Activated CD8-positive, alpha-beta memory T cell treated with anti-CD3 and anti-CD28 coated beads, Interleukin-2, amount 50 U/mL, for 24 hours (primary cell): ENCODE results near the gene AXIN2.
"Not testable (repeated sequence)": the region's sequence is repeated elsewhere in the genome, so short reads cannot be mapped to it uniquely, and the experiment has no call there.

Experiments used
- DNase-seq: peaks from one replicate; pipeline ENCODE4 v3.0.0-alpha.2; 2020; ENCODE audit errors: extremely low read depth

The AXIN2 gene

DNA sequence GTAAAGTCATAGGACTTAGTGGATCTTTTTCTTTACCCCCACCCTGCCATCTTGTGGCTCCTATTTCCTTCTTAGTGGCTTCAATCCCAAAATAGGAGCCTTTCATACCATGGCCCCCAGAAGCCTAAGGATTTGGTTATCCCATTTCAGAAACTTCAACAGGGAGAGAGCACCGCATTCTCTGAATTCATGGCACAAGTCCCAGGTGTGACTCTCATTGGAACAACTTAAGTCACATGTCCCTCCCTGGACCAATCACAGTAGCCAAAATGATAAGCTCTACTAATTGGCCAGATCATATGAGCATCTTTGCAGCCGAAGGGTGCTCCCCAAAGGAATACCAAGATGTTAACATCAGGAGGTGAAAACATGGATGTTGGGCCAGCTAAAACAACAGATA lies 43.2 kb downstream of the AXIN2 start:
- DNase-seq: no peak

- no peak for DNase-seq
These were observed 45.2 kb downstream of the AXIN2 start for GRCh38 chr17:65515959-65516948.

GRCh38 chr17:65515512-65515911 lies 45.9 kb downstream of the AXIN2 start:
- no peak for DNase-seq

DNA sequence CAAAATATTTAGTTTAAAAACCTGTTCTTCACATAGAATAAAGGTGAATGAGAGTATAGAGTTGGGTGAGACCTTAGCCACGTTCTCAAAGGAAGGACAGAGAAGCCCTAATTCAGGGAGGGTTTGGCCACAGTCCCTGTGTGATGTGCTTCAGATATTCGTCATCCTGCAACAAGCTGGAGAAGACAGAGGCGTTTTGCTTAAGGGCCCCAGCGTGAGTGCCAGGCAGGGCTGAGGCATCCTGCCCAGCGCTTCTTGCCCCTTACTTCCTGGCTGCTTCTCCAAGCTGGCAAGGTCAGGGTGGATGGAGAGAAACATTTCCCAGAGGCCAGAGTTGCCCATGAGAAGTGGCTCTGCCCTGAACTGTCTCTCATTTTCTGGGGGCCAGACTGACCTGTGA lies 46.9 kb downstream of the AXIN2 start:
- no peak for DNase-seq

DNA sequence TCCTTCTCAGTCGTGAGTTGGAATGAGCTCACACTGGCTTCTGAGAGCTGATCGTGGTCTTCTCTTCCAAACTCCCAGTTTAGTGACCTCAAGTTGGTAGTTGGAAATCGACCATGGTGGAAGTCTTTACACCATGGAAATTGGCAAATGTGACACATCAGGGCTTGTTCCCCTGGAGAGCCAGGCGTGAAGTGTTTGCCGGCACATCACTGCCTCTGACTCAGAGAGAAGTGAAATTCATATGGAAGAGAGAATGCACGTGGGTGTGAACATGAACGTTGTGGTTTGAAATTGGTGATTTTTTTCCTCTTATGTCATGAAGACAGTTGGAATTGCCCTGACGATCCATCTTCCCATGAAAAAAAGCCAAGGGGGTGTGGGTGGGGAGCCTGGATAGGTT lies 47.4 kb downstream of the AXIN2 start:
- DNase-seq: no peak

DNA sequence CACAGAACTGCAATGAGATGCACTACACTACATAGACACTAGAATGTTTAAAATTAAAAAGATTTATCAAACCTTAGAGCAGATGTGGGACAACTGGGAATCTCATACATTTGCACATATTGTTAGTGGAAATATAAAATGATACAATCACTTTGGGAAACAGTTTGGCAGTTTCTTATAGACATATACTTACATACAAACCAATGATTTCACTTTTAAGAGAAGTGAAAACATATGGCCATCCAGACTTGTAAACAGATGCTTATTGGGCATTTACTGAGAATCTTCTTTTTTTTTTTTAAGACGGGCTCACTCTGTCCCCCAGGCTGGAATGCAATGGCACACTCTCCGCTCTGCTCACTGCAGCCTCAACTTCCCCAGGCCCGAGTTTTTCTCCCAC lies 50.1 kb downstream of the AXIN2 start:
- no peak for DNase-seq

GRCh38 chr17:65509032-65509431 lies 52.4 kb downstream of the AXIN2 start:
- DNase-seq: no peak

GRCh38 chr17:65504673-65505072 lies 56.8 kb downstream of the AXIN2 start:
- not testable (repeated sequence) for DNase-seq

DNA sequence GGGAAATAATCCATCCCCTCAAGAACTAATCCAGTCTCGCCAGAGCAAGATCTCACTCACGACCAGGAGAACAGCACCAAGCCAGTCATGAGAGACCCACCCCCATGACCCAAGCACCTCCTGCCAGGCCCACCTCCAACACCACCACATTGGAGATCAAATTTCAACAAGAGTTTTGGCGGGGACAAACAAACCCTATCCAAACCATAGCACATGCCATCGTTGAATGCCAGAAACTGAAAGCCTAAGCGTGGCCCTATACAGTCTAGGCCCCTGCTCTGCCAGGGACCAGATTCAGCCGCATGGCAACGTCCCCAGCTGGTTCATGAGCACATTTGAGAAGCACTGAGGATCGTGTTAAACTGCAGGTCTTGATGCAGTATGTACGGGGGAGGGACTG lies 57.3 kb downstream of the AXIN2 start:
- no peak for DNase-seq

DNA sequence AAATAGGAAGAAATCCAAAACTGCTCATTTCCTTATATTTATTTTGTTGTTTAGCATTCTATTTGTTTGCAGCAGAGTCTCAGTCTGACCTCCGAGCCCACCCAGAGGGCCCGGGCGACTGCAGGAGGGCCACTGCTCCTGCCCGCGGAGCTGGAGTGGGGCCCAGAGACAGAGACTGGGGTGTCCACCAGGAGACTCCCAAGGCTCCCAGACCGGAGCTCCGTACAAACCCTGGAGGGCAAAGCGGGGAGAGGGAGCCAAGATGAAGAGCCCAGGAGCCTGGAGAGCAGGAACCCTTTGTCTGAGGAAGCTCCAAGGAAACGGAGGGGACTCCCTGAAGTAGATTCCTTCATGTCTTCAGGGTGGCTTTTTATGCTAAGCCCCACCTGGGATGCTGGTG lies 57.9 kb downstream of the AXIN2 start:
- no peak for DNase-seq

DNA sequence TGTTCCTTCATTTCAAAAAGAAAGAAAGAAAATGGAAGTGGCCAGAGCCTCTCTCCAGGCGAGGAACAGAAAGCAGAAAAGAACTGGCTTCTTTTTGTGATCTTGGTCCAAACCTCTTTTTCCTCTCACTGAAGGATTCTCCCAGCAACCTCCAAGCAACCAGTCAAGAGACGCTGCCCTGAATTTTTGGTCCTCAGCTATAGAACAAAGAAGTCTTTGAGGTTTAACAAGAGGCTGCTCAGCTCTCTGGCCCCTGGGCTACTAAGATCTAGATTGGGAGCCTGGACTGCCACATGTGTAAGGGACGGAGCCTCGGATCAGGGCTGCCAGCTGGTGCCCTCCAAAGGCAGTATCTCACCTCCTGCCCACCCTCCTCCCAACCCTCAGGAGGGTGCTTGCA lies 62.6 kb downstream of the AXIN2 start:
- DNase-seq: no peak

- DNase-seq: no peak
These were observed 64.6 kb downstream of the AXIN2 start for GRCh38 chr17:65496801-65497200.

- no peak for DNase-seq
These were observed 66.1 kb downstream of the AXIN2 start for GRCh38 chr17:65495122-65496055.

- DNase-seq: no peak
These were observed 71.9 kb downstream of the AXIN2 start for GRCh38 chr17:65489413-65490155.

GRCh38 chr17:65488665-65489064 lies 72.8 kb downstream of the AXIN2 start:
- DNase-seq: no peak

DNA sequence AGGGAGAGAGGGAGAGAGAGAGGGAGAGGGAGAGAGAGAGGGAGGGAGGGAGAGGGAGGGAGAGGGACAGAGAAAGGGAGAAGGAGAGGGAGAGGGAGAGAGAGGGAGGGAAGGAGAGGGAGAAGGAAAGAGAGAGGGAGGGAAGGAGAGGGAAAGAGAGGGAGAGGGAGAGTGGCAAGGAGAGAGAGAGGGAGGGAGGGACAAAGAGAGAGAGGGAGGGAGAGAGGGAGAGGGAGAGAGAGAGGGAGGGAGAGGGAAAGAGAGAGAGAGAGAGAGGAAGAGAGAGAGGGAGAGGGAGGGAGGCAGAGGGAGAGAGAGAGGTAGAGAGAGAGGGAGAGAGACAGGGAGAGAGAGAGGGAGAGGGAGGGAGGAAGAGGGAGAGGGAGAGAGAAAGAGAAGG lies 73.5 kb downstream of the AXIN2 start:
- no peak for DNase-seq

DNA sequence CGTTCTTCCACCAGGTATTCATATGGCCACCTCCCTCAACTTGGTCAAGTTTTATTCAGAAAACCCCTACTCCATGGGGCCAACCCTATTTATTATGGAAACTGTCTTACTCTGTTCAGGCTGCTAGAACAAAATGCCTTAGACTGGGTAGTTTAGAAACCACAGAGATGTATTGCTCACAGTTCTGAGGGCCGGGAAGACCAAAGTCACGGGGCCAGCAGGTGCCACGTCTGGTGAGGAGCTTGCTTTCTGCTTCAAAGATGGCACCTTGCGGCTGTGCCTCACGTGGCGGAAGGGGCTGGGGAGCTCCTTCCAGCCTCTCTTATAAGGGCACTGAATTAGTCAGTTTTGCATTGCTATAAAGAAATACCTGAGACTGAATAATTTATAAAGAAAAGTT lies 74.3 kb downstream of the AXIN2 start:
- no peak for DNase-seq

GRCh38 chr17:65485388-65486299 lies 75.8 kb downstream of the AXIN2 start:
- DNase-seq: no peak

GRCh38 chr17:65484405-65484804 lies 77.0 kb downstream of the AXIN2 start:
- DNase-seq: not testable (repeated sequence)

GRCh38 chr17:65483438-65483837 lies 78.0 kb downstream of the AXIN2 start:
- DNase-seq: no peak

- no peak for DNase-seq
These were observed 79.2 kb downstream of the AXIN2 start for GRCh38 chr17:65482201-65482600.
